HG03520 (cell line): ENCODE measurements around the gene PCNT.
"Not testable (repeated sequence)": the region's sequence is repeated elsewhere in the genome, so short reads cannot be mapped to it uniquely, and the experiment has no call there.

Experiments used
- ATAC-seq: cut with Tn5 transposase; IDR thresholded peaks from one replicate; pipeline ENCODE4 v1.9.1; 2021; ENCODE audit warnings: mild to moderate bottlenecking, moderate library complexity; ENCODE audit not compliant: unreplicated experiment

Gene PCNT

DNA sequence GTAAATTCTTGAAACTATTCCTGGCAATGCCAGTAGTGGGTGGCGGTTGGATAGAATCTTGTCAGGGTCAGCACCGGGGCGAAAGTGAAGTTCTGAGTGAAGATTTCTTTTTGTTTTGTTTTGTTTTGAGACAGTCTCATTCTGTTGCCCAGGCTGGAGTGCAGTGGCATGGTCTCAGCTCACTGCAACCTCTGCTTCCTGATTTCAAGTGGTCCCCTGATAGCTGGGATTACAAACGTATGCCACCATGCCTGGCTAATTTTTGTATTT lies 33.3 kb downstream of the PCNT start:
- no peak for ATAC-seq

DNA sequence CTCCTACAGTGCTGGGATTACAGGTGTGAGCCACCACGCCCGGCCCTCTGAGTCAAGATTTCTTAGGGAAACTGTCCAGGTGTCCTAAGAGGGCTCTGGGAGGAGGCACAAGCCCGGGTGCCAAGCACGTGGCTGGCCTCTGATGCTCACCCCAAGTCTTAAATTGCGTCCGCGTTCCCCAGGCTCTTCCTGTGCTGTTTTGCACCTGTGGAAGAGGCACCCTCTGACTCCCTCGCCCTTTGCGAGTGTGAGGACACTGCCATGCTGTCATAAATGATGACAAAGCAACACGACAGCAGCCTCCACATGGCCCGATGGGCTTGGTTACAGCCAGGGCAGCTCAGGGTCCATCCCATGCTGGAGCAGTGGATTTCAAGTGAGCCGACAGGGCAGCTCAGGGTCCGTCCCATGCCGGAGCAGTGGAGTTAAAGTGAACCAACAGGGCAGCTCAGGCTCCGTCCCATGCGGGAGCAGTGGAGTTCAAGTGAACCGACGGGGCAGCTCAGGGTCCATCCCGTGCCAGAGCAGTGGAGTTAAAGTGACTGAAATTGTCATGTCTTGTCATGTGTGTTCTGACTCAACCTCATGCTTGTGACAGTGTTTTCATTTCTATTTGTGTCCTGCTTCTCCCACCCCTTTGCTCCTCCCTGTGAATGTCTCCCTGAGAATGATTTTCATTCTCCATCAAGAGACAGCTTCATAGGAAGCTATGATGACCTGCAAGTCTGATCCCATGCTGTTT lies 33.9 kb downstream of the PCNT start:
- no peak for ATAC-seq

DNA sequence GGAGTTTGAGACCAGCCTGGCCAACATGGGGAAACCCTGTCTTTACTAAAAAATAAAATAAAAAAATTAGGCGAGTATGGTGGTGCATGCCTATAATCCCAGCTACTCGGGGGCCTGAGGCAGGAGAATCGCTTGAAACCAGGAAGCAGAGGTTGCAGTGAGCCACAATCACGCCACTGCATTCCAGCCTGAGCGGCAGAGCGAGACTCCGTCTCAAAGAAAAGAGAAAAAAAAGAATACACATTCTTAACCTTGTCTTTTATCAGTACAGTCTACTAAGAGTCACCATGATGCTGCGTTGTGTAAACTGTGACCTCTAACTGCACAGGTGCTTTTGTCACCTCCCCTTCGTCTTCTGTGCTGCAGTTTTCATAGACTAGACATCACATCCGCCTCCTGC lies 37.2 kb downstream of the PCNT start:
- ATAC-seq: no peak

DNA sequence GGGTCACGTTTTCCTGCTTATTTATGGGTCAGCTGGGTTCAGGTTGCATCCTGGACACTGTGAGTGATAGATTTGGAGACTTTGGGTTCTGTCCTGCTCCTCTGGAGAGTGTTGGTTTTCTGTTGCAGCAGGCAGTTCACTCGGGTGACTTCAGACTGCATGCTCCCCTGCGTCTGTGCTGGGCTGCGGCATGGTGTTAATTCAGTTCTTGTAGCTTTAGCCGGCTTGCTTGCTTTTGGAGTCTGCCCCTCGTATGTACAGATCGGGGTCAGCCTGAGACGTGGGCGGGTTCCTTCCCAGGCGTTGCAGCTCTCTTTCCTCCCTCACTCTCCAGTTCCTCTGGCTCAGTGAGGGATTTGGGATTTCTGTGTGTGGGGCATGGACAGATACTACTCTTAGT lies 38.0 kb downstream of the PCNT start:
- ATAC-seq: no peak

DNA sequence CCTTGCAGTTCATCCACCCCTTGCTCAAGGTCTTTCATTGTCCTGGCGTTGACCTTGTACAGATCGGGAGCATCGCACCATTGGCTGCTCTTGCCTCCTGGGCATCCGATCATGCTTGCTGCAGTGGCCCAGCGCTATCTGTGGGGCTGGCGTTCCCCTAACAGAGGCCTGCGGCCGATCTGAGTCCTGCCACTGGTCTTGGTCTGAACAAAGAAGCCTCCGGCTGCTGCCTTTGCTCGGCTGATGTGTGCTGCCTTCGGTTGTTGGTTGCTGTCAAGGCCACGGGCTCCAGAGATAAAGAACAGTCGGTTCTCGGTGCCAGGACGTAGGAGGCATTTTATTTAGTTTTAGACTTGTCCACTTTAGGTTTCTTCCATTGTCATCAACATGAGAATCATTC lies 39.0 kb downstream of the PCNT start:
- ATAC-seq: no peak

DNA sequence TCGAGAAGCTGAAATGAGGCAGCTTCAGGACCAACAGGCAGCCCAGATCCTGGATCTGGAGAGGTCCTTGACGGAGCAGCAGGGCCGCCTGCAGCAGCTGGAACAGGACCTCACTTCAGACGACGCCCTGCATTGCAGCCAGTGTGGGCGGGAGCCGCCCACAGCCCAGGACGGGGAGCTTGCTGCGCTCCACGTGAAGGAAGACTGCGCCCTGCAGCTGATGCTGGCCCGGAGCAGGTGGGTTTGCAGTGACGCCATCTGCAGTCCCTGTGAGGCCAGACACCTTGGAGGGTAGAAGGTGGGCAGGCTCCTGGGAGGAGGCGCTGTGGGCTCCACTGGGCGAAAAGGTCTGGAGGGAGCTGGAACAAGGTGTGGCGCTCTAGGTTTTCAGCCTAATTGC lies 39.7 kb downstream of the PCNT start:
- no peak for ATAC-seq

DNA sequence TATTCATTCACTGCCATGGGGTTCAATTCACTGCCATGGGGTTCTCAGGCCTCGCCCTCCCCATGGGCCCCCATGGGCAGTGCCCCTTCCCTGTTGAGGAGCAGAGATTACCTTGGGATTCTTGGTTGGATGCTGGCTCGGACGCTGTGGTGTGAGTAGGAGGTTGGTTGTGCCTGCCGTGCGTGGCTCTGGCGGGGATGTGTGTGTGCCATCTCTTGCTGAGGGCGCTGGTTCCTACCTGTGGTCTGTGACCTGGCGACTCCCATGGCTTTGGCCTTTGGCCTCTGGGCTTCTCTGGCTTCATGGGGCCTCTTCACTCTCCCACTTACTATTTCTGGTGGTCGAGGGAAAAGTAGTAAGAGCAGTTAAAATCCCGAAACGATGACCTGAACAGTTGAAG lies 42.1 kb downstream of the PCNT start:
- no peak for ATAC-seq

DNA sequence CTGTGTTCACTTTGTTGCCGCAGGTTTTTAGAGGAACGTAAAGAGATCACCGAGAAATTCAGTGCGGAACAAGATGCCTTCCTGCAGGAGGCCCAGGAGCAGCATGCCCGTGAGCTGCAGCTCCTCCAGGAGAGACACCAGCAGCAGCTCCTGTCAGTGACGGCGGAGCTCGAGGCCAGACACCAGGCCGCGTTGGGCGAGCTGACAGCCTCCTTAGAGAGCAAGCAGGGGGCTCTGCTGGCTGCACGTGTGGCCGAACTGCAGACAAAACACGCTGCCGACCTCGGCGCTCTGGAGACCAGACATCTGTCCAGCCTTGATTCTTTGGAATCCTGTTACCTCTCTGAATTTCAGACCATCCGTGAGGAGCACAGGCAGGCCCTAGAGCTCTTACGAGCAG lies 42.6 kb downstream of the PCNT start:
- no peak for ATAC-seq

DNA sequence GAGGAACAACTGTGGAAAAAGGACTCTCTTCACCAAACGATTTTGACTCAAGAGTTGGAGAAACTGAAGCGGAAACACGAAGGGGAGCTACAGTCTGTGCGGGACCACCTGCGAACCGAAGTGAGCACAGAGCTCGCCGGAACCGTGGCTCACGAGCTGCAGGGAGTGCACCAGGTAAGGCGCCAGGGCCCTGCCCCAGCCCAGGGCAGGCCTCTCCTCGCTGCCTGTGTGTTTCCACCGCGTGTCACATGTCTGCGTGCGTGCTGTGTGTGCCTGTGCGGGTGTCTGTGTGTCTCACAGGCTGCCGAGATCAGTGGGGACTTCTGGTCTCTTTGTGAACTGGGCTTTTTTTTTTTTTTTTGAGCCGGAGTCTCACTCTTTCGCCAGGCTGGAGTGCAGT lies 43.0 kb downstream of the PCNT start:
- no peak for ATAC-seq

DNA sequence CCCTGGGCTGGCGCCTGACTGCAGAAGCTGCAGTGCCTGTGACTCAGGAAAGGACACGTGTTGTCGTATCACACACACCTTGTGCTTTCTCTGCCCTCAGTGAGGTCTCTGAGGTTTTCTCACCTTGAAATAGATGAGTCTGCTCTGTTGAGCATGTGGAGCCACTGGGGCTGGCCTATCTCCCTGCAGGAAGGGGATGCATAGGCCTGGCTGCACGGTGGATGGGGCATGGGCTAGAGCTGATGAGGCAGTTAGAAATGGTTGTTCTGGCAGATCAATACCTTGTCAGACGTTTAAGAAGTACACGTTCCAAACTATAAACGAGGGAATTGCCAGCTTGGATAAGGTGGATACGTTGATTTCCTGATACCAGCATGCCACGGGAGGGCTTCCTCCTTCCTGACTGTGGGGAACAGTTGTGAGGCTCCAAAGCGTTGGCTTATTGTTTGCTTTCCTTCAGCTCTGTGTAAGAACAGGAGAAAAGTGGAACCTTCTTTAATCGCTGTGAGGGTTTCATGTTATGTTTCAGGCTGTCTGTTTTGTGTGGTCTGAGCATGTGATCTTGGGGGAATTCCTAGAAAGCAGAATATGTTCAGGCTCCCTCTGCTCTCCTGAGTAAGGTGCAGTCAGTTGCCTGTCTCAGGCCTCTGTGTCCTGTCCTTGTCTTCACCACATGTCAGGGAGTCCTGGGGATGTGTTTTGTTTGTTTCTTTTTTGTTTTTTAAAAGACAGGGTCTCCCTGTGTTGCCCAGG lies 44.8 kb downstream of the PCNT start:
- no peak for ATAC-seq

DNA sequence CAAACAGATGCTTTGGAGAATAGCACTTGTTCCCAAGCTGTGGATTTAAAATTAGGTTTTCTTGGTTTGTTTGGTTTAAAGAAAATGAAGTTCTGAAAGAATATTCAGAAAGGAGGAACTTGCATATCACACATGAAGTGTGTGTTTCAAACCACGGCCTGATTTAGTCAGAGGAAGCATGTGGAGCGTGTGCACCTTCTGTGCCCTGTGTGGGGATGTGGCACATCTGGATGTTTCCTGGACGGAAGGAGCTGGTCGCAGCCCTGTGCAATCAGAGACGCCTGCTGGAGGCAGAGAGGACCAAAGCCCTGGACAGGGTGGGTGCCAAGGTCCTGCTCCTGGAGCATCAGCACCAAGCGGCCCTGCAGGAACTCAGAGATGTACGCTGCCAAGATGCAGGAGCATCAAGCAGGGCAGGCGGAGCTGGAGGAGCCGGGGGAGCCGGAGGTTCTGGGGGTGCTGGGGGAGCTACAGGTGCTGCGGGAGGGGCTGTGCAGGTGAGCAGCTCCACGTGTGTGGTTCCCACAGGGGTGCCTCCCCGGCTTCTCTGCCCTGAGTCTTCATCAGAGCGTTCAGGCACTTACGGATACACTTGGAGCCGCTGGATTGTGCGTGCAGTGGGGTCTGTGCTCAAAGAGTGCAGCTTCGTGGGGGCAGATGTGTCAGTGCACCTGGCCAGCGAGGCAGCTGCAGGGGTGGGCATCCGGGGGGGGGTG lies 45.7 kb downstream of the PCNT start:
- ATAC-seq: no peak

DNA sequence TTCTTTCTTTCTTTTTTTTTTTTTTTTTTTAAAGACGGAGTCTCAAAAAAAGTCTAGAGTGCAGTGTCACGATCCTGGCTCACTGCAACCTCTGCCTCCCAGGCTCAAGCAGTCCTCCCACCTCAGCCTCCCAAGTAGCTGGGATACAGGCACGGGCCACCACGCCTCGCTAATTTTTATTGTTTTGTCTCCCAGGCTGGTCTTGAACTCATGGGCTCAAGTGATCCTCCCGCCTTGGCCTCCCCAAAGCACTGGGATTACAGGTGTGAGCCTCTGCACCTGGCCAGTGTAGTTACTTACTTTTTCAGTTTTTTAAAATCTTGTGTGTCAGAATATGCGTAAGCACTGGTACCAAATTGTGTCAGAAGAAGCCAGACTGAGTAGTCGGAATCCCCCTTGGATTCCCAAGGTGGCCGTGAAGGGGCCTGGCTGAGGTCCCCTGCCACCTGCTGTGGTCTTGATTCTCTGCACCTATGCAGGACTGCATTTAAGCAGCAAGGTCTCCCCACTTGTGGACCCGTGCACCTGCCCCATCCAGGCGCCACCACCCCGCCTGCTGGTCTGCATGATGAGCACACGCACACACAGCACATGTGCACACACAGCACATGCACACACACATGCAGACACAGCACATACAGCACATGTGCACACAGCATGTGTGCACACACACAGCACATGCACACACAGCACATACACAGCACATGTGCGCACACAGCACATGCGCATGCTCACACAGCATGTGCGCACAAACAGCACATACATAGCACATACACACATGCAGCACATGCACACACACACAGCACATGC lies 47.5 kb downstream of the PCNT start:
- ATAC-seq: no peak

DNA sequence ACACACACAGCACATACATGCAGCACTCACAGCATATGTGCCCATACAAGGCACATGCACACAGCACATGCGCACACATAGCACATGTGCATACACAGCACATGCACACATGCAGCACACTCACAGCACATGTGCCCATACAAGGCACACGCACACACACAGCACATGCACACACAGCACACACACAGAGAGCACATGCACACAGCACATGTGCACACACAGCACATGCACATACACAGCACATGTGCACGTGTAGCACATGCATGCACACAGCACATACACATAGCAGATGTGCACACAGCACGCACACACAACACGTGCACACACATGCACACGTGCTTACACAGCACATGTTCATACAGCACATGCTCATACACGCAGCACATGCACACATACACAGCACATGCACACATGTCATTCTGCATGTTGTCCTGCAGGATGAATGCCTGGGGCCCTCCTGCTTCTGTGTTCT lies 48.1 kb downstream of the PCNT start:
- no peak for ATAC-seq

DNA sequence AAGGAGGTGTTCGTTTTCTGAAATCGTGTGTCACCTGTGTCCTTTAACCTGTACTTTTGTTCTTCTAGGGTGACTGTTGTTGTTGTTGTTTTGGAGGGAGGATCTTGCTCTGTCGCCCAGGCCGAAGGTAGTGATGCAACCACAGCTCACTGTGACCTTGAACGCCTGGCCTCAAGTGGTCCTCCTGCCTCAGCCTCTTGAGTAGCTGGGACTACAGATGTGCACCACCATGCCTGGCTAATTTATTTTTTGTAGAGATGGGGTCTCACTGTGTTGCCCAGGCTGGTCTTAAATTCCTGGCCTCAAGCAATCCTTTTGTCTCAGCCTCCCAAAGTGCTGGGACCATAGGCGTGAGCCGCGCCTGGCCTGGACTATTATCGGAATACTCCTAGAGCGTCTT lies 49.0 kb downstream of the PCNT start:
- not testable (repeated sequence) for ATAC-seq

DNA sequence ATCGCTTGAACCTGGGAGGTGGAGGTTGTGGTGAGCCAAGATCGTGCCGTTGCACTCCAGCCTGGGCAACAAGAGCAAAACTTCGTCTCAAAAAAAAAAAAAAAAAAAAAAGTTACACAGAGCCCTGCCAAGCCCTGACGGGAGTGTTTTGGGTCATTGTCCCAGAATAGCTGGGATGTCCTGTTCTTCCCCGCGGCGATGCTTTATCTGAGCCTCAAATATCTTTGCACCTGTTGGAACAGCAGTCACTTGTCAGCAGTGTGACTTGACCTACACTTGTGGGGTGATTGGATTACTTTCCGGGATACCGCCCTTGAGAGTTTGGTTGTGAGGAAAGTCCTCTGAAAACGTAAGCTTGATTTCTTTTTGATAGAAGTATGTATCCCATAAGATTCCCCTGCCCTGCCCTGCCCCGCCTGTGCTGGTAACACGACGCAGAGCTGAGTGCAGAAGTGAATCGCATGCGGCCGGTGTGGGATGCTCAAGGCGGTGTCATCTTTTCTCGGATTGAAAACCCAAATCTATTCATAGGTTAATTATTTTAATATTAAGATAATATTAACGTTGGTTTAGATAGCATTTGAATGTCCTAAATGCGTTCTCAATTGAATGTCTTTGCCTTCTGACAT lies 50.9 kb downstream of the PCNT start:
- no peak for ATAC-seq

DNA sequence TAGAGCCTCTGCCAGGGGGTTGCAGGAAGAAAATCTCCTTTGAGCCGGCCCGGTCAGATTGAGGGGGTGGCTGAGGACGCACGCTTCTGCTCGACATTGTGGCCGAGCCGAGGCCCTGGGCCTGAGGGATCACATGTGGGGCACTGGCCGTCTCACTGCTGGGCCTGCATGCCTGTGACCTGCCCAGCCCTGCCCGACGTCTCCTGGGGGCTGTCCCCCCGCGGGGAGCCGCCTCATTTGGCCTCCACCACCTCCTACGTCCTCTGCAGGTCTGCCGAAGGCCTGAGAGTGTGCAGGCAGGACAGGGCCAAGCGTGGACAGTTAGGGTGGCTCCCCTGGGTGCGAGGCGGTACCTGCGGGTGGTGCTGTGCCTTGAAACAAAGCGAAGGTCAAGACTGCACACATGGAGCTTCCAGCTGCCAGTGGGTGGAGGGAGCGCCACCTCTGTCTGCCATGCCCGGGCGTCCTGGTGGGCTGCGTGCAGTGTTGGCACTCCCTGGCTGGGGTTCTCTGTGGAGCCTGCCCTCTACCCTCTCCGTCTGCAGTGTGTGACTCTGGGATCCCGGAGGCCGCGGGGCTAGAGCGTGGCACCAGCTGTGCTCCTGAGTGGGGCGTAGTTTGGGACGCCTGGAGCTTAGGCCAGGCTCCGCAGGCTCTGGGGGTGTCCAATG lies 51.7 kb downstream of the PCNT start:
- ATAC-seq: no peak

DNA sequence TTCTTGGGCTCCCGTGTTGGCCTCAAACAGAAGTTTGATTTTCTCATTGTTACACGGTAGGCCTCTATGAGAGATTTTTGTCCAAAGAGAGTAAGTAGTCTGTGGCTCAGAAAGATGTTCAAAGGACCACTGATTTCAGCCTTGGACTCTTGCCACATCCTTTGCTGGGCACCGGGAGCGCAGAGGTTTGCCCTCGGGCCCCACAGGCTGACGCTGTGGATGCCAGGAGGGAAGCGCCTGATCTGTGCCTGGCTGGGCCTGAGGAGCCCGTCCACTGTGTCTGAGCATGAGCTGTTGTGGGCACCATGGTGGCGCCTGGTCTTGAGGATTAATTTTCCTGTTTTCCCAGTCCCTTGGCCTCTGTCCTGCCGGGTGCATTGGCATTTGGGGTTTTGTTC lies 52.3 kb downstream of the PCNT start:
- no peak for ATAC-seq

DNA sequence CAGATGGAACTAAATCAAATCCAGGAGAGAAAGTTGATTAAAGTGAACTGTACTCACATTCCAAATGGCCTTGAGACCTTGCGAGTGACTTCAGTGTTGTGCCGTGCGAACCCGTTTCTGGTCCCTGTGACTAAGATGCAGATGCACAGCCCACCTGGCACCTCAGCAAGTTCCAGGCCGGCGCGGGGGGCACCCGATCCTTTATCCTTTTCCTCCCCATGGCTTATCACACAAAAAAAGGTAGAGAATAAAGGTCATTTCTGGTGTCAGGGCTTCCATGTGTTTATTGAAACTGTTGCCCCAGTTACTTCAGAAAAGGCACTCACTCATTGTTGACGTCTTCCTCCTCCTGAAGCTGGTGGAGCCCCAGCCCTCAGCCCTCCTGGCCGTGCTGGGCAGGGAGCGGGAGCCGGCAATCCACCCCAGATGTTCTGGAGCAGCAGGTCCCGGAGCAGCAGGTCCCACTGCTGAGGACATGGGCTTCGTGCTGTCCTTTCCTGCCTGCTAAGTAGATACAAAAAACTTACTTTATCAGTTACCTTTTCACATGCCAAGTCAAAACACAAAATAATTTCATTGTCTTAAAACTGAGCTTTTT lies 53.0 kb downstream of the PCNT start:
- no peak for ATAC-seq

DNA sequence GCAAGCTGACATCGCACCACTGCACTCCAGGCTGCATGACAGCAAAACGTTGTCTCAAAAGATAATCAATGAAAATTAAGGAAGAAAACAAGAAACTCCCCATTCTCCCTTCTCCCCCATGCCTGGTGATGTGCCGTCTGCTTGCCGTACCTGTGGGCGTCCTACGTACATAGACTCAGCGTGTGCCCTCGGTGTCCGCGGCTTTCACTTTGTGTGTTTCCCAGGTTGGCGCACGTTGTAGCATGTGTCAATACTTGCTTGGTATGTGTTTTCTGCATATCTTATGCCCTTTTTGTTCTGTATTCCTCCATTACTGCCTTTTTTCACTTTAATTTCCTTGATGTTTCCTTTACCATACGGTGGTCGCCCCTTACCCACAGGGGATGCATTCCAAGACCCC lies 53.8 kb downstream of the PCNT start:
- no peak for ATAC-seq

DNA sequence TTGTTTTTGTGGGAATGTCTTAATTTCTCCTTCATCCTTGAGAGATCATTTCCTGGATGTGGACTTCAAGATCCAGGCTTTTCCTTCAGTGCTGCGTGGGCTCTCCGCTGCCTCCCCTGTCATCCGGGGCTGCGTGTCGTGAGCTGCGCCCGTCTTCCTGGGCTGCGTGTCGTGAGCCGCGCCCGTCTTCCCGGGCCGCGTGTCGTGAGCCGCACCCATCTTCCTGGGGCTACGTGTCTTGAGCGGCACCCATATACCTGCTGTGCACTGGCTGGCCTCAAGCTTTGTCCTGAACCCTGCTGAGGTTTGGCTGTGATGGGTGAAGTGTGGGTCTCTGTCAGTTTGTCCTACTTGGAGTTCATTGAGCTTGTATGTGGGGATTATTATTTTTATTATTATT lies 55.1 kb downstream of the PCNT start:
- no peak for ATAC-seq
